ENCODE data around the gene HERC3.

HERC3 gene

GRCh38 chr4:88713782-88714181 lies 121.5 kb downstream of the HERC3 start:
- TF ChIP-seq POLR2AphosphoS5 (IDR thresholded peaks at IDR 0.05; ENCODE audit: low read depth), result no peak
- TF ChIP-seq REST (IDR thresholded peaks at IDR 0.05; ENCODE audit: insufficient replicate concordance, low read depth), result no peak
- no peak for TF ChIP-seq GABPA (IDR thresholded peaks at IDR 0.05; ENCODE audit: low read depth)
- TF ChIP-seq SPI1 (IDR thresholded peaks at IDR 0.05; ENCODE audit: borderline replicate concordance, low read depth), result no peak
- TF ChIP-seq CTCF (IDR thresholded peaks at IDR 0.05; ENCODE audit: insufficient read depth, low read length), result no peak
- DNase-seq (ENCODE audit: low read depth in 1 of 2, low spot score in 1 of 2), result no peak
- H3K27ac ChIP-seq (replicated peaks), result no peak overlapping the region

GRCh38 chr4:88718098-88718497 lies 125.8 kb downstream of the HERC3 start:
- DNase-seq (ENCODE audit: low read depth in 1 of 2, low spot score in 1 of 2), result no peak
- H3K27ac ChIP-seq (replicated peaks), result no peak overlapping the region
- TF ChIP-seq CTCF (IDR thresholded peaks at IDR 0.05; ENCODE audit: insufficient read depth, low read length) (no peak), REST (IDR thresholded peaks at IDR 0.05; ENCODE audit: insufficient replicate concordance, low read depth) (no peak), SPI1 (IDR thresholded peaks at IDR 0.05; ENCODE audit: borderline replicate concordance, low read depth) (no peak), POLR2AphosphoS5 (IDR thresholded peaks at IDR 0.05; ENCODE audit: low read depth) (no peak), GABPA (IDR thresholded peaks at IDR 0.05; ENCODE audit: low read depth) (no peak)
- no peaks in the 10 kb centered on the region for H3K27me3 ChIP-seq (ENCODE audit: insufficient read depth, poor library complexity, severe bottlenecking)
- no peak overlapping the region for H3K4me3 ChIP-seq (replicated peaks; ENCODE audit: insufficient read depth, low read length)

More at GRCh38 chr4:88713782-88714181, 121.5 kb downstream of the HERC3 start:
- no peak overlapping the region for H3K4me3 ChIP-seq (replicated peaks; ENCODE audit: insufficient read depth, low read length)
- no peaks in the 10 kb centered on the region for H3K27me3 ChIP-seq (ENCODE audit: insufficient read depth, poor library complexity, severe bottlenecking)

GRCh38 chr4:88719381-88719780 lies 127.1 kb downstream of the HERC3 start:
- no peak overlapping the region for H3K27ac ChIP-seq (replicated peaks)
- TF ChIP-seq REST (IDR thresholded peaks at IDR 0.05; ENCODE audit: insufficient replicate concordance, low read depth), result no peak
- no peak for TF ChIP-seq SPI1 (IDR thresholded peaks at IDR 0.05; ENCODE audit: borderline replicate concordance, low read depth)
- TF ChIP-seq CTCF (IDR thresholded peaks at IDR 0.05; ENCODE audit: insufficient read depth, low read length), result no peak
- TF ChIP-seq POLR2AphosphoS5 (IDR thresholded peaks at IDR 0.05; ENCODE audit: low read depth), result no peak
- TF ChIP-seq GABPA (IDR thresholded peaks at IDR 0.05; ENCODE audit: low read depth), result no peak
- DNase-seq (ENCODE audit: low read depth in 1 of 2, low spot score in 1 of 2), result no peak
- H3K4me3 ChIP-seq (replicated peaks; ENCODE audit: insufficient read depth, low read length), result no peak overlapping the region
- no peaks in the 10 kb centered on the region for H3K27me3 ChIP-seq (ENCODE audit: insufficient read depth, poor library complexity, severe bottlenecking)

Measured in HL-60 (cell line).